HG03439 (cell line): ENCODE results near the gene UNC93A.
"Not testable (repeated sequence)": the region's sequence is repeated elsewhere in the genome, so short reads cannot be mapped to it uniquely, and the experiment has no call there.

Experiments used
- ATAC-seq: cut with Tn5 transposase; IDR thresholded peaks from one replicate; pipeline ENCODE4 v1.9.1; 2021; ENCODE audit warnings: mild to moderate bottlenecking, moderate library complexity; ENCODE audit not compliant: unreplicated experiment

Gene UNC93A

DNA sequence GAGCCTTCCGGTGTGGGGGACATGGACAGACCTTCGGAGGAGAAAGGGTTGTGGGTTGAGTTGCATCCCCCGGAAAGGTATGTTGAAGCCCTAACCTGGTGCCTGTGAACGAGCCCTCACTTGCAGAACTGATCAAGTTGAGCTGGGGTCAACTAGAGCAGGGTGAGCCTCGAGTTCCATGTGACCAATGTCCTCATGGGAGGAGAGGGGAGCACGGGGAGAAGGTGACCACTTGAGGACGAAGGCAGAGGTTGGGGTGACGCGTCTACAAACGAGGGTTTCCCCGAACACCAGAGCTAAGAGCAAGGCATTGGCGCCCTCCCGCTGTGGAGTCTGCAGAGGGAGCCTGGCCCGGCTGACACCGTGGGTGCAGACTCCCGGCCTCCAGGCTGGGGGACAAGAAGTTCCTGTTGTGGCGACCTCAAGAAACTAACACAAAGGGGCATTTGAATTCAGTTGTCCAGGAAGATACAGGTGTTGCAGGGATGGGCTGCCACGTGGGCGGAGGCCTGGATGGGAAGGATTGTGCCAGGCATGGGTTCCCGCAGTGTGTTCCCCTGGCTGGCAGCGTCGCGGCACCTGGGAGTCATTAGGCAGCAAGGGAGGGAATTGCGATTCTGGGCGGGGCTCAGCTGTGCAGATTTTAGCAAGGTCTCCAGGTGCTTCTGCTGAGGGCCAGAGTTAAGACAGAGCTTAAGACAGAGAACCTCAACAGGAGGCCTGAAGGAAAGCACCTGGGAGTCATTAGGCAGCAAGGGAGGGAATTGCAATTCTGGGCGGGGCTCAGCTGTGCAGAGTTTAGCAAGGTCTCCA, 20.4 kb upstream of the UNC93A start:
- no peak for ATAC-seq

DNA sequence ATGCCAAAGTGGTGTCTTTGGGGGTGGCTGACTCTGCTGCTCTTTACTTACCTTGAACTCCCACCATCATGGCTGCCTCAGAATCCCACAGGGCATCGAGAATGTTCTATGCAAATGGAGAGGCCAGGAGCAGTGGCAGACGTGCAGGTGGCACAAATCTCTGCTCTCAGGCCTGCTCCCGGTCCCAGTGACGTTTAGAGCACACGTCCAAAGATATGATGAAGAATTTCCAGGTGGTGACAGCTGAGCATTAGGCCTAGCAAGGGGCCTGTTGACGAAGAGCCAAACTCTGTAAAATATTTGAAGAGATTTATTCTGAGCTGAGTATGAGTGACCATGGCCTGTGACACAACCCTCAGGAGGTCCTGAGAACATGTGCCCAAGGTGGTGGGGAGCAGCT, 19.0 kb upstream of the UNC93A start:
- no peak for ATAC-seq

DNA sequence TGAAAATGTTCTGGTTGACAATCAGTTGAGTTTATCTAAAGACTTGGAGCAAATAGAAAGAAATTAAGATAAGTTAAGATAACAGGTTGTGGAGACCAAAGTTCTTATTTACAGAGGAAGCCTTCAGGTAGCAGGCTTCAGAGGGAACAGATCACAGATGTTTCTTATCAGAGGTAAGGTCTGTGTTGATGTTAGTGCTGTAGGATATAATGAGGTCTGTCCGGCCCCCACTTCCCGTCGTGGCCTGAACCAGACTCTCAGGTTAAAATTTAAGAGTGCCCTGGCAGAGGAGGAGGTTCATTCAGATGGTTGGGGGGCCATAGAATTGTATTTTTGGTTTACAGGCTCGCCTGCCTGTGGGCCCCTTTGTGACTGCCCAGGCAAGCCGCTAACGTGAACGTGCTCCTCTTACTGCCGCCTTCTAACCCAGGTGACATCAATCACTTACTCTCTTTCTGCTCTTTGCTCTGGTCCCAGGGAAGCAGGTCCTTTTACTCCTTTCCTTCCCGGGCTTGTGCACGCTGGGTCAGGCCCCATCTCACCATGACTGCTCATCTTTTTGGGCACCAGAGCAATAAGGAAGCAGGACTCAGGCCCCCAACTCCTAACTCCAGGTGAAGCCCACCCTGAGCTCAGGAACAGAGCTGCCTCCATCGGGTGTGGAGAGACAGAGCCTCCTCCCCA, 18.3 kb upstream of the UNC93A start:
- no peak for ATAC-seq

DNA sequence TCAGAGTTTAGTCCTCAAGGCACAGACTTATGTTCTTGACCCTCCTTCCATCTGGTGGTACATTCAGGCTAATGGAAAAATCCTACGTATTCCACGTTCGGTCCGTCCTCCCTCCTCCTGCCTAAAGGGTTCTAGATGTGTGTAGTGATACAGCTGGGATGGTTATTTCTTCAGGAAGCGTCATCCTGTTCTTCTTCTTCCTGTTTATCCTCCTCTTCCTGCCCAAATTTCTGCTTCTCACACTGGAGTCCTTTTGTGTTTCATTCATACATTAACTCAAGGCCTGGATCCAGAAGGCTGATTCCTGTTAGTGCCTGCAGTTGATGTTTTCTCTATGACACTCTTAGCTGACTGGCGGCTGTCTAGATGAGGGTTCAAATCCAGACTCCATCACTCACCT, 16.8 kb upstream of the UNC93A start:
- no peak for ATAC-seq

DNA sequence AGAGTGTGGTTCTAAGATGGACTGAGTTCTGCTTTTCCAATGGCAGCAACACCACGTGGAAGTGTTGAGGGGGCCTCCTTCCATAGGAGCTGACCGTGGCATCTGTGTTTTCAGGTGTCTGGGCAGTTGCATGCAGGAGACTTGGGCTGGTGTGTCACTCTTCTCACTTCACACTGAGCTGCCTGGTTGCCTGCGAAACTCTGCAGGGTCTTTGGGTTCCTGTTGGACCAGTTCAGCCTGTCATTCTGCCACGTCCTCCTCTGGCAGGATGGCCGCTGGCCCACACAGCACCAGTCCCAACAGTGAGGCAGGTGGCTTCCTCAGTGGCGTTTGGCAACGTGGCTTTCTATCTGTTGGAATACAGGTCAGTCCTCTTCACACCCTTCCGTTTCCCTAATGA, 16.1 kb upstream of the UNC93A start:
- no peak for ATAC-seq

DNA sequence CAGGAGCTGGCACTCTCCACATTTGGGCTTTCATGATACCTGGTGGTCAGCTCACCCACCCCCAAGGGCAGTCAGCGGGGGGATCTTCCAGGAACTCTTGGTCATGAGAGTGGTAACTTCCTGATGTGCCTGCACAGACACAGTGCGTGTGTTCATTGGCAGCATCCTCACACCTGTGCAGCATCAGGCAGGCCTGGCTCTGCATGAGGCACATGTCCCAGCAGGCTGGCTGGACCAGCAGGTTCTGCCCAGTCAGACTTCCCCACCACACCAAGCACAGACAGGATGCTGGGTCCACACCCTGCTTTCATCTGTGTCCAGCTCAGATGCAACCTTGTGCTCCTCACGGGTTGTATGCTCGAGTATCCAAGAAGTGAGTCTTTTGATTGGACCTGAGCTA, 15.7 kb upstream of the UNC93A start:
- no peak for ATAC-seq

DNA sequence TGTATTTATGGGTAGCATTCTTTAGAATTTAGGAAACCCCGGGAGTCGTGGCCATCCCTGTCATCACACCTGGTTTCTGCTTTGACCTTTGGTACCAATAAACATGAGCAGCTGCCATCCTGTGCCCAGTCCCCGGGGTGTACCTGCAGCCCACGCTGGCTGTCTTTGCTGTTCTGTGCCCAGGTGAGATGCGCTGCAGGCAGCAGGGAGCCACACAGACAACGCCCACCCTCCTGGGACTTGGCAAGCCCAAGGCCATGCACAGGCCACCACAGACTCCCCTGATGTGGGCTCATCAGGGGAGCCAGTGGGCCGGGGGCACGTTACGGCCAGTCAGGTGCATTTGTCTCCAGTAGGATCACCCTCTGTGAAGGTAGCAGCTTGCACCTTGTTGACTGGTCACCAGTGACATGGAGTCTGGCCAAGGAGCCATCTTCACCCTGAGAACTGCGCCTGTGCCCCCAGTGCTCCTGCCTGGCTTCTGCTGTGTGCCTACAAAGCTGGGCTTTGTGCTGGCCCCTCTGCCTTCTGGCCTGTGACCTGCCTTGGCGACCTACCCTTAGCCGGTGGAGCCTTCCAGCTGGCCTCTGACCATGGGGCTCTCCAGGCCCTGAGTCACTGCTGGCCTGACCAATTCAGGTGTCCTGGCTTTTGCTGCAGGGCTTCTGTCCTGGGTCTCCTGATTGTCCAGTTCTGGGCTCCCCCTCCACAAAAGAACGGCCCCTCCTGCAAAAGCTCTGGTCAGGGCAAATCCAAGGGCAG, 14.2 kb upstream of the UNC93A start:
- ATAC-seq, result no peak

DNA sequence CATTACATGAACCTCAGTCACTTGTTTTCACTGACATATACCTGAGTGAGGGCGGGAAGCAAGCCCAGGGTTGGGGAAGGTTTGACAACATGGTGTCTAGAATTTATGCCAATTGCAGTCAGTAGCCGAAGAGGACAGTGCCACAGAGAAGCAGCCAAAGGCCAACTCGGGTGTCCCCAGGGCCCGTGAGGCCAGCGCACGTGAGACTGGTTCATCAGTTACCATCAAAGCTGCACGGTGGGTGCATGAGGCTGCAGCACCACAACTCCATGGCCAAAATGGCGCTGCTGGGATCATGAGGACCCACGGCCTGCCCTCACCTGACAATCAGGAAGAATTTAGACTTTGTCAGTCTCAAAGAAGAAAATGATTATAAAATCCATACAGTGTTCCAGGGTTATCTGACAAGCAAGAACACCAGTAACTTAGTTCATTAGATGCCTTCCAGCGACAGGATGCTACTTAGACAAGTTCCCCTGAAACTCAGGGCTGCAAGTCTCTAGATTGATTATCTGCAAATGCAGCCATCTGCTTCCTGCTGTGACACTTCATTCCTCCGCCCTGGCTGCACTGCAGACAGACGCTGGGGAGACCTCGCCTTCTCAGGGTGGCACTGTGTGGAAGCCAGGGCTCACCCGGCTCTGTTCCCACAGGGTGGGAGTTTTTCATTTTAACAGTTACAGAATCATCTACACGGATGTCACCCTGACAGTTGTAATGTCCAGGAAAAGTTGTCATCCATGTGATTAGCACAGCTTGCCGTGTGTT, 12.8 kb upstream of the UNC93A start:
- not testable (repeated sequence) for ATAC-seq

DNA sequence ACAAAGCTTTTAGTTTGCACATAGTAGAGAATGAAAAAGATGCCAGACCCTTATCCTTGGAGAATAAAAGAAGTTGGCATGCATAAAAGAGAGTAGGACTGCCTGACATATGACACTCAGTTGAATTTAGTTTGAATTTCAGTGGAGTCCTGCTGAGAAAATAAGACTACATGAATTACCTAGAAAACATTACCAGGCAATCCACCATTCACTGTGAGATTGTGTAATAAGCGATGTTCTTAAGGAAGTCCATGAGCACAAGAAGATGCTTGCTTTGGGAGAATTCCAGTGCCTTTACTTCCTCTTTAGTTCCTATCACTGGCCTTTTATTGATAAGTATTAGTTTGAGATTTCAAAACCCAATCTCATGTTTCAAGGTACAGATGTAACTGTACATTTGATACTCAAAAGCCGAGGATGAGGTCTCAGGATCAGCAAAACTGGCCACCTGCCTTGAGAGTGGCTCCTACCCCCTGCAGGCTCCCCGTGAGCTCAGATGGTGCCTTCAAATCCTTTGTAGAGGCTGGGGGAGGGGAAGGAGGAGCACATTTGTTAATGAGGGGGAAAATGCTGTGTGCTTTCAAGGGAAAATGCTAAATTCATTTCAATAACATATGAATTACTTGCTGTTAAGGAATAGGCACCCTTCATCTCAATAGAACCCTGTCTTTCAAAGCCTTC, 11.2 kb upstream of the UNC93A start:
- ATAC-seq, result no peak

DNA sequence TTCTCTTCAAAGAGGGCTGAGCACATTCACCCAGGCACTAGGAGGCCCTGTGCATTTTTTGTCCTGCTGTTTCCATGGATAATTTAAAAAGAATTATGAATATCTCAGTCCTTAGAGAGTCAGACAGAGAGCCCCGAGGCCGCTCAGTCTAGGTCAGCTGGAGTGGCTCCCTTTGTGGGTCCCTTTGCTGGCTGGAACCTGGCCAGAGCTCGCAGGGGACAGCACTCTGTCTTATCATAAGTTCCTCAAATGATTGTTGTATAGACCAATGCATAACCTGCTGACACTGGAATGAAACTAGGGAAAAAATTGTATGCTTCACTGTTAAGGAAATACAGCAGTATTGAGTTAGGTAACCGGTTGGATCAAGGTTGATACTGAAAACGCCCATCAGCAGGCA, 10.6 kb upstream of the UNC93A start:
- not testable (repeated sequence) for ATAC-seq

DNA sequence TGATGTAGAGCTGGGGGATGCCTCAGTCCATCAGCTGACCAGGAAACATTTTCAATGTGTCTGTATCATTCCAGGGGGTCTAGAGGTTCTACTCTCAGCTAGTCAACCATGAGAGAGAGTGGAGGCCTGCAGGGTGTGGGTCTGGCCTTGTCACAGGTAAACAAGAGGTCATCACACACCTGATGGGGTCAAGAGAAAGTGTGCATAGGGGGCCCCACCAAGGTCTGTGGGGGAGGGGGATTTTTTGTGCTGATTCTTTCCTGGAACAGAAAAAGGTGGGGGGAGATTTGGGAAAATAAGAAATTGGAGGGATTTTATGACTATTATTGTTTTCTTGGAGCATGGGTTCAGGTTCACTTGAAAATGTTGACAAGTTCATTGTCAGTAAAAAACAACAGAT, 8.9 kb upstream of the UNC93A start:
- ATAC-seq, result no peak

DNA sequence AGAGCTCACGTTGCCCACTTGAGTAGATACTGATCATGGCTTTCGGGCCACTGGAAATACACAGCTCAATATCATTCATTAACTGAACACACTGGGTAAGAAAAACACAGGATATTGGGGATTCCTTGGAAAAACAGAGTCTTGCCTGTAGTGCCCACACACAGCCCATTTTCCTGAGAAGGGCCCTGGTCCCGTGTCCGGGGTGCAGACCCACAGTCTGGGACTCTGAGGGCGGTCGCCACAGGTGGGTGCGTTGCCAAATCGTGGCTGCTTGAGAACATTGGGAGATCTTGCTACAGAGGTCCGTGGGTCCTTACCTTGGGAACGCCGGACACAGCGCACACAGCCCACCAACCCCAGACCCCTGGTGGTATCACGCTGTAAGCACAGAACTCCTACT, 6.5 kb upstream of the UNC93A start:
- not testable (repeated sequence) for ATAC-seq

DNA sequence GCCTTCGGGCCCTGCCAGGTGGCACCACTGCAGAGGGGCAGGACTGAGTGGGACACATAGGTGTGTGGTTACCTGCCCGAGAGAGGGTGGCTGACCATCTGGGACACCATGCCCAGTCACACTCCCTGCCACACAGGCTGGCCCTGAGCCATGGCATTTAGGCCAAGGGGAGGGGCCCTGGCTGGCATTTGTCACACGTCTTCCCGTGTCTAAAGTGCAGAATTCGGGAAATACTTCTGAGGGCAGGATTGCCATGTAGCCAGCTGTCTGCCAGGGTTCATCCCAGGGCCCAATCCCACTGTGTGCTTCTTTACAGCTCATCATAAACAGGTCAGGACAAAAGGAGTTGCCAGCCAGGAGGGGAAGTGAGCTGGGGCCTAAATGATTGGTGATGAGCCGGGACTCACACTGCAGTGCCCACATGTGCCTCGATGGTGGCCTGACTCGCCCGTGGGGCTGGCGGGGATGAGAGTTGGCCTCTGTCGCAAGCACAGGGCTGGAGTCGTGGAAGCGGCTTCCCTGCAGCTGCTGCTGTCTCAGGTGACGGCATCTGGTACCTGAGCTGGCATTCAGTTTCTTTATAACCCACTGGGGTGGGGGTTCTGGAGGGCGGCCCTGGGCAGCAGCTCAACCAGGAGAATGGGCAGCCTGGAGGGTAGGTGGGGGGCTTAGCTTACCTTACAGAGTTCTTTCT, 5.9 kb upstream of the UNC93A start:
- no peak for ATAC-seq

DNA sequence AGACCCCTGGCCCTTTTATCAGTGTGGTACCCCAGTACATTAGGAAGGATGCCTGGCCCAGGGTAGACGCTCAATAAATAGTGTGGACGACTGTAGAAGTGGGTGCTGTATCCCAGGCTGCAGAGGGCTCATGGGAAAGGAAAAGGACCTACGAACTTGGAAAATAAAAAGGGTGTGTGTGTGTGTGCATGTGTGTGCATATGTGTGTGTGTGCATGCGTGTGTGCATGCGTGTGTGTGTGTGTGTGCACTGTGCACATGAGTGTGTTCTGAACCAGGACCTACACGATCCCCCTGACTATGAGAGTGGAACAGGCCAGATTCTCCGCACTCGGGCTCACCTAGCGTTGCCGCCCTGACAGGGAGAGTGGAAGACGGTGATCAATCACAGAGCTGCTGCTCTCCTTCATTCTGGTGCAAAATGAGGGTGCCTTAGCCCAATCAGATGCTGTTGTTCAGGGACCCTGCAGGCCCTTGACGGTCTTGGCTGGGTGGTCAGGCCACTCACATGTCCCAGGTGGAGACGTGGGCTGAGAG, 3.5 kb upstream of the UNC93A start:
- ATAC-seq, result no peak

DNA sequence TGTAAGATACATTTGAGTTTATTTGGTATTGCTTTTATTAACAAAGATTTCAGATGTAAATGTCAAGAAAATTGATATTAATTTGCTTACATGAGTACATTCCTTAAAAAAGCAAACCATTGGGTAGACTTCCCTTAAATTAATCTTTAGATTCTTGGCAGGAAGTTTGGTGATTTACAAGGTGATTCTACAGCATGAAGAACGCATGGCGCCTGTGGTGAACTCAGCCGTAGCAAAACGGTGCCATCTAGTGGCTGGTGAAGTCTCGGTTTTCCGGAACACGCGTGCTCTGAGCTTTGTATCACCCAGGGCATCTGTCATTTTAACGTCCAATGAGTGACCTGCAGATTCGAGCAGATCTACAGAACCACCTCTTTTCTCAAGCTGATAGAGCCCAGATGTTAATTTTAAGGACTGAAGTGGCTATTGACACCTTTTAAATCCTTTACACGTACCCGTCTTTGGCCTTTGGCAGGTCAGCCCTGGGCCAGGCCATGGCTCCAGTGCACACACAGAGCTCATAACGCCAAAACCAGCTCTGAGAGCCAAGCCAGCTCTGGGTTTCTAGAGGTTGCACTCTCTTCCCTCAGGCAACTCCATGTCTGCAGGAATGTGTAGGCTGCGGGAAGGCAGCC, 2.4 kb upstream of the UNC93A start:
- ATAC-seq, result peak; percentile 71

DNA sequence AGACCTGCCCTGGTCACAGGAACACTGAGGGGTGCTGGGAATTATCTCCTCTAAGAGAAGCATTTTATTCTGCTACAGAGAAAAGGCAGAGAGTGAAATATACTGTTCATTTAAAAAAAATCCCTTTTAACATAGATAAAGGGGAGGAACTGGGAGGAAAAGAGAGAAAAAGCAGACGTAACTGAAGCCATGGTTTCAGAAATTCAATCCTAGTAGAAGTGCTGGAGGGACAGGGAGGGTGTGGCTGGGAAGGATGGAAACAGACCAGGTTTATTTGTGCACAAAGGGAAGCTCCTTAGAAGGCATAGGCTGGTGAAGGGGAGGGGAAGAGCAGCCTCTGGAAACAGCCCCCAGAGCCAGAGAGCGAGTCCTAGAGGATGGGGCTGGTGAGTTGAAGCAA, 1.8 kb upstream of the UNC93A start:
- not testable (repeated sequence) for ATAC-seq

DNA sequence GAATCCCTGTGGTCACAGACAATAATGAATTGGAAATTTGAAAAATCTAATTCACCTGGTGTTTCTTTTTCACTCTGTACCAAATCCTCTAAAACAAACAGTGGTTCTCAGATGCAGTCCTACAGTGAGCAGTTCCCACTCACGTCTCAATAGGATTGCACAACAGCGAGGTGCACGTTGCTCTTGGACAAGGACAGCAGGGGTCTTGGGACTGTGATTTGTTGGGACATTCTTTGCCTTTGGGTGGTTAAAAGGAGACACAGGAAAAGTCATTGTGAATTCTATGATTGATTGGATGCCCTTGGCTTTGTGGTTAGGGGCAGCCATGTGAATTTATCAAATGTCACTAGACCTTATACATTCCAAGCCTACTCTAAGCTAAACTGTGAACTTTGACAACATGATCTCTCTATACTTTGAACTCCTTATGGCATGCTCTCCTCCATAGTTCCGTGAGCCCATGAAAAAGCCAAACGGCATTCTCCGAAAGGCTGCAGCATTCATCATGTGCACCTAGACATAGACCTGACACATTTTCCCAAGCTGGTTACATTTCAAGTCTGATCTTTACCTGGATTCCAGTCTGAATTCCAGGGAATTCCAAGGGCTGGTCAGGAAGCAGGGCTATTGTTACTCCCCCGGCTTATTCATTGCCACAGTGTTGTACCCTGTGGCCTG, 647 bp downstream of the UNC93A start:
- ATAC-seq, result no peak

DNA sequence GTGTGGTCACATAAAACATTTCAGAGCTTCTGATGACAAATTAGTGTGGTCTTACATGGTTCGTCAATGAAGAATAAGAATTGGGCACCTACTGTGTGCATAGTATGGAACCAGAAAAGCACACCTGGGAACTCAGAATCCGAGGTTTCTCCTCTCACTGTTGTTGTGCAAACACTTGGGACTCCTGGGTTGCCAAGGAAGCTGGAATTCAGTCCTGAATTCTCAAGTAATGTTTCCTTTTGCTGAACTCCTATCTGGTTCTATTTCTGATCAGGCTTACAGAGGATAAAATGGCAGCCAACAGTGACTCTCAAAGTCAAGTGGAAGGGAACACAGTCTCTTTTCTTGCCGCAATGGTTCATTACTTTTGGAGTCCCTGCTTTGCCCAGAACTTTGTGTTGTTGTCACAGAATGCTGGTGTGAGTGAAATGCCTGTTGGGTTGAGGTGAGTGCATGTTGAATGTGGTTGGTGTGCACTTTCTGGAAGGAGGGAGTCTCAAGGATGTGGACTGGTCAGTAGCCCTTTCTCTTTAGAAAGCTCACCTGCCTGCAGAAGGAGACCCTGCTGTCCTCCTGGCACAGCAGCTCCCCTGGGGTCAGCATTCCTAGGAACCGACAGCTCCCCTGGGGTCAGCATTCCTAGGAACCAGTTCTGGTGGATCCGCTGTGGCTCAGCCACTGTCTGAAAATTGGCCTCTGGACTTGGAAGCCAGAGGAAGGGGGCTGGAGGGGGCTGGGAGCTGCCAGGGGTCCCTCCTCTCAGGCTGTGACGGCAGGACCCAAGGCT, 1.4 kb downstream of the UNC93A start:
- no peak for ATAC-seq
